NCI-H82 (cell line): ENCODE results near the gene CCBE1.

Source experiments
- DNase-seq: peaks from one replicate; lab custom pipeline; 2025; lab: John Stamatoyannopoulos, UW

Gene CCBE1

GRCh38 chr18:59388817-59389216, 308.4 kb downstream of the CCBE1 start:
- DNase-seq: peak; percentile 25

- no peak for DNase-seq
Measured at GRCh38 chr18:59387687-59388565, 309.3 kb downstream of the CCBE1 start.

- no peak for DNase-seq
Measured at GRCh38 chr18:59386909-59387686, 310.1 kb downstream of the CCBE1 start.

GRCh38 chr18:59385191-59385590, 312.0 kb downstream of the CCBE1 start:
- no peak for DNase-seq

GRCh38 chr18:59383851-59384250, 313.4 kb downstream of the CCBE1 start:
- DNase-seq: peak; percentile 97

- no peak for DNase-seq
Measured at GRCh38 chr18:59382383-59382782, 314.8 kb downstream of the CCBE1 start.

- peak; percentile 57 for DNase-seq
Measured at GRCh38 chr18:59381949-59382348, 315.3 kb downstream of the CCBE1 start.
